SW480 (cell line): ENCODE data around the gene AMH.
"Not testable (repeated sequence)": the region's sequence is repeated elsewhere in the genome, so short reads cannot be mapped to it uniquely, and the experiment has no call there.

Experiments used
- DNase-seq: peaks from one replicate; pipeline ENCODE4 v3.0.0-alpha.2; 2016; ENCODE audit warnings: low spot score

Gene AMH

GRCh38 chr19:2270423-2271233 is 21.5 kb downstream of the AMH start:
- peak; percentile 34 for DNase-seq

GRCh38 chr19:2271234-2272103 is 22.3 kb downstream of the AMH start:
- DNase-seq: no peak

GRCh38 chr19:2273356-2274184 is 24.4 kb downstream of the AMH start:
- peak; percentile 63 for DNase-seq

GRCh38 chr19:2274185-2274711 is 25.1 kb downstream of the AMH start:
- DNase-seq: no peak

GRCh38 chr19:2274931-2275535 is 25.9 kb downstream of the AMH start:
- peak; percentile 46 for DNase-seq

GRCh38 chr19:2275588-2276428 is 26.7 kb downstream of the AMH start:
- no peak for DNase-seq

GRCh38 chr19:2276429-2276986 is 27.4 kb downstream of the AMH start:
- DNase-seq: no peak

GRCh38 chr19:2277138-2277537 is 28.0 kb downstream of the AMH start:
- DNase-seq: no peak

- no peak for DNase-seq
These were observed 29.5 kb downstream of the AMH start for GRCh38 chr19:2278459-2279158.

- DNase-seq: no peak
These were observed 31.6 kb downstream of the AMH start for GRCh38 chr19:2280633-2281264.

- not testable (repeated sequence) for DNase-seq
These were observed 32.3 kb downstream of the AMH start for GRCh38 chr19:2281265-2282061.

GRCh38 chr19:2282062-2282861 is 33.1 kb downstream of the AMH start, which contains the start of gene PEAK3:
PEAK3 (minus strand) TSS chr19:2282175; CDS start chr19:2280931, 1,244 bp downstream.
- no peak for DNase-seq

- DNase-seq: no peak
These were observed 33.7 kb downstream of the AMH start for GRCh38 chr19:2282862-2283237.

GRCh38 chr19:2283835-2284507 is 34.8 kb downstream of the AMH start:
- DNase-seq: no peak

- no peak for DNase-seq
These were observed 37.4 kb downstream of the AMH start for GRCh38 chr19:2286402-2287140.
